CD4-positive, alpha-beta memory T cell (primary cell): Measurements from ENCODE around the gene FOXN3. TPM values are rescaled to one million over a fixed set of nuclear protein-coding genes. Genes with fewer than 3 reads are reported as not detected.
A peak's percentile ranks its signal among the peaks of the same experiment; 100 is the strongest.

ENCODE experiments used
- CTCF ChIA-PET: fragments of 350-600 bp; sonication (Branson Sonifier 250); formaldehyde crosslinking; loops from one replicate; lab custom pipeline; 2021; ENCODE audit warnings: inconsistent platforms; ENCODE audit not compliant: partially characterized antibody; lab: Charles Lee
- POLR2A ChIA-PET: fragments of 350-600 bp; sonication (Branson Sonifier 250); formaldehyde crosslinking; loops from one replicate; lab custom pipeline; 2021; ENCODE audit not compliant: partially characterized antibody; lab: Charles Lee
- DNase-seq, 5 donors: peaks; one replicate each; pipeline versions ENCODE4 v3.0.0 to v3.0.0-alpha.2; 2020 to 2022; ENCODE audit warnings: mixed read lengths in 1 of 5
- H3K27ac ChIP-seq: one replicate; pipeline ENCODE4 v1.7.0; 2013; ENCODE audit warnings: low read depth, low read length
- H3K27me3 ChIP-seq: 2 replicates; pipeline ENCODE4 v1.7.0; 2013; ENCODE audit warnings: mild to moderate bottlenecking, low read length, moderate library complexity; ENCODE audit not compliant: insufficient read depth
- H3K36me3 ChIP-seq: 2 replicates; pipeline ENCODE4 v1.7.0; 2013; ENCODE audit warnings: mild to moderate bottlenecking, low read length, moderate library complexity; ENCODE audit not compliant: insufficient read depth
- H3K4me1 ChIP-seq: 2 replicates; pipeline ENCODE4 v1.7.0; 2013; ENCODE audit warnings: mild to moderate bottlenecking, low read length, moderate library complexity; ENCODE audit not compliant: insufficient read depth
- H3K4me3 ChIP-seq, 2 donors: one replicate each; pipeline ENCODE4 v1.7.0; 2013; ENCODE audit warnings: low read length in 2 of 2, mild to moderate bottlenecking in 1 of 2
- H3K9me3 ChIP-seq, 2 donors: one replicate each; pipeline ENCODE4 v1.7.0; 2013; ENCODE audit warnings: low read length in 2 of 2, control low read depth in 1 of 2; ENCODE audit not compliant: control insufficient read depth in 1 of 2
- H3K27ac Mint-ChIP-seq, 7 donors: one replicate each; pipeline ENCODE4 v1.8.0; 2020 to 2021; ENCODE audit warnings: mixed read lengths in 7 of 7, mild to moderate bottlenecking in 6 of 7, inconsistent platforms in 3 of 7, moderate library complexity in 3 of 7
- H3K27me3 Mint-ChIP-seq, 2 donors: one replicate each; pipeline ENCODE4 v1.8.0; 2020 to 2021; ENCODE audit warnings: mixed read lengths in 2 of 2
- H3K36me3 Mint-ChIP-seq, 2 donors: one replicate each; pipeline ENCODE4 v1.8.0; 2020 to 2021; ENCODE audit warnings: mixed read lengths in 2 of 2, inconsistent platforms in 1 of 2, mild to moderate bottlenecking in 1 of 2
- H3K4me1 Mint-ChIP-seq, 4 donors: one replicate each; pipeline ENCODE4 v1.8.0; 2020 to 2021; ENCODE audit warnings: mixed read lengths in 4 of 4, mild to moderate bottlenecking in 1 of 4
- H3K4me3 Mint-ChIP-seq, 8 donors: one replicate each; pipeline ENCODE4 v1.8.0; 2020 to 2021; ENCODE audit warnings: mixed read lengths in 8 of 8, mild to moderate bottlenecking in 7 of 8, moderate library complexity in 6 of 8, inconsistent platforms in 3 of 8
- H3K9me3 Mint-ChIP-seq, 8 donors: one replicate each; pipeline ENCODE4 v1.8.0; 2020 to 2021; ENCODE audit warnings: mixed read lengths in 8 of 8, mild to moderate bottlenecking in 5 of 8, inconsistent platforms in 3 of 8, moderate library complexity in 1 of 8
- intact Hi-C: fragments of 100-400 bp; cut with micrococcal nuclease; formaldehyde crosslinking; loops from one replicate; pipeline ENCODE4 v1.15.1; 2023
- polyA plus RNA-seq, 2 donors: library from polyadenylated mRNA; unstranded; fragments of 300-500 nt; fragmentation: Illumina TruSeq; gene quantifications; one replicate each; pipeline ENCODE4 v1.2.3, GENCODE V29; 2021
- total RNA-seq, 2 experiments: library from RNA; stranded (reverse); gene quantifications; one replicate each; pipeline ENCODE4 v1.2.3, GENCODE V29; 2021

The FOXN3 gene
- total and polyA plus RNA-seq, 4 experiments from 2014 or later = 92.6 to 111 (median 106) TPM

- no peaks in the 10 kb centered on the region for H3K27me3 ChIP-seq
- no peak for DNase-seq
- no peak overlapping the region for H3K27ac ChIP-seq
- no peaks in the 10 kb centered on the region for H3K27me3 Mint-ChIP-seq
- POLR2A ChIA-PET = no interaction called here
- H3K9me3 Mint-ChIP-seq = no peaks in the 10 kb centered on the region
- intact Hi-C loops = no loop called here
- H3K27ac Mint-ChIP-seq = no peak overlapping the region
- H3K36me3 ChIP-seq = no peaks in the 10 kb centered on the region
- H3K4me1 ChIP-seq = peaks cover 31% of the 10 kb centered on the region
- no peaks in the 10 kb centered on the region for H3K9me3 ChIP-seq
- H3K4me3 ChIP-seq = no peak overlapping the region
- no peak overlapping the region for H3K4me3 Mint-ChIP-seq
- peaks cover 4 to 16% of the 10 kb centered on the region in 2 donors for H3K36me3 Mint-ChIP-seq
- CTCF ChIA-PET = interaction anchor here (0.9 kb wide), 1 partner anchor 23 kb away, joined by 3 read pairs; no protein-coding TSS in a partner anchor
- peaks cover 42 to 72% (median 53%) of the 10 kb centered on the region in 4 donors for H3K4me1 Mint-ChIP-seq
Measured at GRCh38 chr14:89370781-89371180, 46.3 kb downstream of the FOXN3 start.

- Mint-ChIP-seq H3K27me3 (no peaks in the 10 kb centered on the region), H3K4me3 (no peak overlapping the region), H3K9me3 (no peaks in the 10 kb centered on the region), H3K4me1 (peaks cover 44 to 74% (median 56%) of the 10 kb centered on the region in 4 donors), H3K36me3 (peaks cover 4 to 16% of the 10 kb centered on the region in 2 donors), H3K27ac (peak overlapping the region in 2 of 7 donors; percentile 3 to 43)
- no peaks in the 10 kb centered on the region for H3K27me3 ChIP-seq
- POLR2A ChIA-PET = interaction anchor here (0.7 to 1.3 kb wide), 2 partner anchors 9 to 14 kb away, joined by 3 read pairs; no protein-coding TSS in a partner anchor
- no peak overlapping the region for H3K4me3 ChIP-seq
- no peaks in the 10 kb centered on the region for H3K36me3 ChIP-seq
- no peak overlapping the region for H3K27ac ChIP-seq
- no peaks in the 10 kb centered on the region for H3K9me3 ChIP-seq
- intact Hi-C loops = no loop called here
- no peak for DNase-seq
- CTCF ChIA-PET = no interaction called here
- H3K4me1 ChIP-seq = peaks cover 35% of the 10 kb centered on the region
Measured at GRCh38 chr14:89370381-89370780, 46.7 kb downstream of the FOXN3 start.

GRCh38 chr14:89369656-89370055, 47.4 kb downstream of the FOXN3 start:
- Mint-ChIP-seq H3K27ac (peak overlapping the region in 3 of 7 donors; percentile 61 to 77 (median 65)), H3K4me3 (no peak overlapping the region), H3K27me3 (no peaks in the 10 kb centered on the region), H3K9me3 (no peaks in the 10 kb centered on the region), H3K4me1 (peaks cover 48 to 77% (median 62%) of the 10 kb centered on the region in 4 donors), H3K36me3 (peaks cover 5 to 16% of the 10 kb centered on the region in 2 donors)
- no peak for DNase-seq
- Histone ChIP-seq H3K4me3 (no peak overlapping the region), H3K4me1 (peaks cover 42% of the 10 kb centered on the region), H3K36me3 (no peaks in the 10 kb centered on the region), H3K9me3 (no peaks in the 10 kb centered on the region), H3K27me3 (no peaks in the 10 kb centered on the region), H3K27ac (no peak overlapping the region)
- ChIA-PET POLR2A (interaction anchor here (0.7 to 1.4 kb wide), 4 partner anchors 10 to 46 kb away, joined by 3 to 5 read pairs (median 3); no protein-coding TSS in a partner anchor), CTCF (no interaction called here)
- intact Hi-C loops = loop anchor here (5.0 kb wide), 1 partner anchor 48 kb away; the partner anchor contains the start of gene FOXN3

GRCh38 chr14:89368490-89369477, 48.2 kb downstream of the FOXN3 start:
- Histone ChIP-seq H3K9me3 (no peaks in the 10 kb centered on the region), H3K27me3 (no peaks in the 10 kb centered on the region), H3K27ac (no peak overlapping the region), H3K36me3 (no peaks in the 10 kb centered on the region), H3K4me3 (no peak overlapping the region), H3K4me1 (peaks cover 49% of the 10 kb centered on the region)
- no peaks in the 10 kb centered on the region for H3K9me3 Mint-ChIP-seq
- peaks cover 1 to 11% of the 10 kb centered on the region in 2 donors for H3K36me3 Mint-ChIP-seq
- ChIA-PET CTCF (interaction anchor here (0.8 kb wide), 1 partner anchor 10 kb away, joined by 3 read pairs; no protein-coding TSS in a partner anchor), POLR2A (interaction anchor here (0.9 to 1.4 kb wide), 3 partner anchors 15 to 47 kb away, joined by 3 to 5 read pairs (median 3); no protein-coding TSS in a partner anchor)
- H3K4me3 Mint-ChIP-seq = peak overlapping the region in 1 of 8 donors; percentile 12
- intact Hi-C loops = loop anchor here (5.0 kb wide), 1 partner anchor 49 kb away; the partner anchor contains the start of gene FOXN3
- no peaks in the 10 kb centered on the region for H3K27me3 Mint-ChIP-seq
- peaks cover 50 to 86% (median 65%) of the 10 kb centered on the region in 4 donors for H3K4me1 Mint-ChIP-seq
- peak overlapping the region in 4 of 7 donors; percentile 22 to 86 (median 44) for H3K27ac Mint-ChIP-seq
- no peak for DNase-seq

GRCh38 chr14:89367779-89368120, 49.3 kb downstream of the FOXN3 start:
- peaks cover 48 to 88% (median 64%) of the 10 kb centered on the region in 4 donors for H3K4me1 Mint-ChIP-seq
- no peaks in the 10 kb centered on the region for H3K9me3 ChIP-seq
- intact Hi-C loops = loop anchor here (5.0 kb wide), 1 partner anchor 50 kb away; the partner anchor contains the start of gene FOXN3
- no peaks in the 10 kb centered on the region for H3K27me3 Mint-ChIP-seq
- H3K27me3 ChIP-seq = no peaks in the 10 kb centered on the region
- H3K27ac ChIP-seq = no peak overlapping the region
- no peak overlapping the region for H3K4me3 ChIP-seq
- H3K4me1 ChIP-seq = peaks cover 51% of the 10 kb centered on the region
- CTCF ChIA-PET = no interaction called here
- H3K36me3 ChIP-seq = no peaks in the 10 kb centered on the region
- no peak for DNase-seq
- peak overlapping the region in 6 of 7 donors; percentile 5 to 86 (median 54) for H3K27ac Mint-ChIP-seq
- peaks cover 3 to 11% of the 10 kb centered on the region in 2 donors for H3K36me3 Mint-ChIP-seq
- POLR2A ChIA-PET = no interaction called here
- H3K4me3 Mint-ChIP-seq = no peak overlapping the region
- no peaks in the 10 kb centered on the region for H3K9me3 Mint-ChIP-seq

GRCh38 chr14:89366864-89367778, 49.9 kb downstream of the FOXN3 start:
- no peak for DNase-seq
- Mint-ChIP-seq H3K4me1 (peaks cover 43 to 83% (median 60%) of the 10 kb centered on the region in 4 donors), H3K27me3 (no peaks in the 10 kb centered on the region), H3K36me3 (peaks cover 3 to 11% of the 10 kb centered on the region in 2 donors), H3K27ac (peak overlapping the region; percentile 46 to 86 (median 70)), H3K4me3 (peak overlapping the region in 4 of 8 donors; percentile 15 to 56 (median 30)), H3K9me3 (no peaks in the 10 kb centered on the region)
- no peak overlapping the region for H3K4me3 ChIP-seq
- ChIA-PET CTCF (interaction anchor here (1.7 kb wide), 1 partner anchor 48 kb away, joined by 4 read pairs; no protein-coding TSS in a partner anchor), POLR2A (interaction anchor here (1.9 kb wide), 1 partner anchor 32 kb away, joined by 4 read pairs; no protein-coding TSS in a partner anchor)
- H3K36me3 ChIP-seq = no peaks in the 10 kb centered on the region
- peaks cover 46% of the 10 kb centered on the region for H3K4me1 ChIP-seq
- H3K27ac ChIP-seq = no peak overlapping the region
- intact Hi-C loops = loop anchor here (5.0 kb wide), 1 partner anchor 50 kb away; the partner anchor contains the start of gene FOXN3
- H3K27me3 ChIP-seq = no peaks in the 10 kb centered on the region
- no peaks in the 10 kb centered on the region for H3K9me3 ChIP-seq
